SK-N-SH treated with all-trans-retinoic acid at 6 μM for 48 hours (cell line): ENCODE data around the gene IFIT5.

Experiments used
- ATAC-seq: fragments of 200-7000 bp; cut with Tn5 transposase; 3 replicates; pipeline ENCODE4 v1.9.1; 2020; ENCODE audit warnings: mild to moderate bottlenecking, moderate library complexity
- ARNTL ChIP-seq: fragments of 450-650 bp; formaldehyde crosslinking; IDR thresholded peaks from 2 replicates; pipeline ENCODE4 v1.5.0; 2020; ENCODE audit warnings: low read depth, mild to moderate bottlenecking, moderate library complexity, borderline replicate concordance
- BACH2 ChIP-seq: fragments of 250-450 bp; sonication (Bioruptor Pico); IDR thresholded peaks from 2 replicates; pipeline ENCODE4 v1.9.0; 2021; ENCODE audit warnings: mild to moderate bottlenecking, borderline replicate concordance
- CSDC2 ChIP-seq: fragments of 250-450 bp; sonication (Bioruptor Pico); IDR thresholded peaks from 2 replicates; pipeline ENCODE4 v1.5.0; 2020; ENCODE audit warnings: mild to moderate bottlenecking, moderate library complexity
- CSRNP3 ChIP-seq: fragments of 250-450 bp; sonication (Bioruptor Pico); IDR thresholded peaks from 2 replicates; pipeline ENCODE4 v1.5.1; 2021; ENCODE audit warnings: mild to moderate bottlenecking, moderate library complexity
- ESRRG ChIP-seq: fragments of 250-450 bp; sonication (Bioruptor Pico); IDR thresholded peaks from 2 replicates; pipeline ENCODE4 v1.6.1; 2021; ENCODE audit warnings: mild to moderate bottlenecking
- GLIS3 ChIP-seq: fragments of 250-450 bp; sonication (Bioruptor Pico); IDR thresholded peaks from 2 replicates; pipeline ENCODE4 v1.5.0; 2020; ENCODE audit warnings: mild to moderate bottlenecking, moderate library complexity
- ISL1 ChIP-seq: fragments of 250-450 bp; sonication (Bioruptor Pico); IDR thresholded peaks from 2 replicates; pipeline ENCODE4 v2.1.2; 2022; ENCODE audit warnings: mild to moderate bottlenecking, moderate library complexity
- OSR1 ChIP-seq: fragments of 250-450 bp; sonication (Bioruptor Pico); IDR thresholded peaks from 2 replicates; pipeline ENCODE4 v1.8.0; 2022; ENCODE audit warnings: moderate library complexity, mild to moderate bottlenecking, inconsistent platforms
- PATZ1 ChIP-seq: fragments of 250-450 bp; sonication (Bioruptor Pico); IDR thresholded peaks from 2 replicates; pipeline ENCODE4 v1.8.0; 2020; ENCODE audit warnings: mild to moderate bottlenecking, moderate library complexity, borderline replicate concordance
- POU6F1 ChIP-seq: fragments of 250-450 bp; sonication (Bioruptor Pico); IDR thresholded peaks from 2 replicates; pipeline ENCODE4 v1.8.0; 2021; ENCODE audit warnings: low read depth, mild to moderate bottlenecking, moderate library complexity, borderline replicate concordance
- PPARA ChIP-seq: fragments of 250-450 bp; sonication (Bioruptor Pico); IDR thresholded peaks from 2 replicates; pipeline ENCODE4 v1.5.0; 2020; ENCODE audit warnings: mild to moderate bottlenecking, borderline replicate concordance
- RARB ChIP-seq: fragments of 250-450 bp; sonication (Bioruptor Pico); IDR thresholded peaks from 2 replicates; pipeline ENCODE4 v1.8.0; 2021; ENCODE audit warnings: mild to moderate bottlenecking, moderate library complexity
- SNAI2 ChIP-seq: fragments of 250-450 bp; sonication (Bioruptor Pico); IDR thresholded peaks from 2 replicates; pipeline ENCODE4 v1.5.0; 2020; ENCODE audit warnings: mild to moderate bottlenecking, moderate library complexity
- TCF4 ChIP-seq: fragments of 250-450 bp; sonication (Bioruptor Pico); IDR thresholded peaks from 2 replicates; pipeline ENCODE4 v1.8.0; 2021; ENCODE audit warnings: mild to moderate bottlenecking, moderate library complexity, borderline replicate concordance
- TSHZ2 ChIP-seq: fragments of 250-450 bp; sonication (Bioruptor Pico); IDR thresholded peaks from 2 replicates; pipeline ENCODE4 v1.5.0; 2020; ENCODE audit warnings: mild to moderate bottlenecking, moderate library complexity
- ZC3H10 ChIP-seq: fragments of 250-450 bp; sonication (Bioruptor Pico); IDR thresholded peaks from 2 replicates; pipeline ENCODE4 v1.5.1; 2021; ENCODE audit warnings: mild to moderate bottlenecking, moderate library complexity
- ZFP3 ChIP-seq: fragments of 250-450 bp; sonication (Bioruptor Pico); IDR thresholded peaks from 2 replicates; pipeline ENCODE4 v1.5.0; 2020; ENCODE audit warnings: mild to moderate bottlenecking, moderate library complexity
- ZFP30 ChIP-seq: fragments of 450-650 bp; formaldehyde crosslinking; IDR thresholded peaks from 2 replicates; pipeline ENCODE4 v1.5.0; 2022; ENCODE audit warnings: mild to moderate bottlenecking, moderate library complexity
- ZNF565 ChIP-seq: fragments of 450-650 bp; formaldehyde crosslinking; conservative IDR thresholded peaks from 2 replicates; pipeline ENCODE4 v1.5.0; 2020; ENCODE audit warnings: low read depth, mild to moderate bottlenecking, moderate library complexity
- ZNF70 ChIP-seq: fragments of 450-650 bp; formaldehyde crosslinking; IDR thresholded peaks from 2 replicates; pipeline ENCODE4 v1.5.0; 2020; ENCODE audit warnings: mild to moderate bottlenecking, moderate library complexity

The IFIT5 gene

GRCh38 chr10:89395141-89395540, 19.2 kb upstream of the IFIT5 start (continued):
- TF ChIP-seq CSRNP3 (CRISPR knock-in tag) (no peak), ZC3H10 (CRISPR knock-in tag) (no peak)

- ATAC-seq = no peak
- no peak for TF ChIP-seq POU6F1 (CRISPR knock-in tag)
- TF ChIP-seq ISL1 (CRISPR knock-in tag) = no peak
- TF ChIP-seq ZFP3 (CRISPR knock-in tag) = no peak
- TF ChIP-seq CSDC2 (CRISPR knock-in tag) = no peak
- TF ChIP-seq ZNF70 = no peak
- no peak for TF ChIP-seq ARNTL
- no peak for TF ChIP-seq SNAI2 (CRISPR knock-in tag)
- TF ChIP-seq ZNF565 (CRISPR knock-in tag) = no peak
- no peak for TF ChIP-seq GLIS3
- TF ChIP-seq PPARA (CRISPR knock-in tag) = no peak
- TF ChIP-seq ESRRG (CRISPR knock-in tag) = no peak
- TF ChIP-seq BACH2 (CRISPR knock-in tag) = no peak
Observed at GRCh38 chr10:89398003-89398749, 16.2 kb upstream of the IFIT5 start.

GRCh38 chr10:89399956-89400355, 14.4 kb upstream of the IFIT5 start:
- ATAC-seq = no peak
- TF ChIP-seq ZFP3 (CRISPR knock-in tag) = no peak
- TF ChIP-seq RARB (CRISPR knock-in tag) = no peak
- TF ChIP-seq ARNTL = no peak
- TF ChIP-seq ZC3H10 (CRISPR knock-in tag) = no peak
- TF ChIP-seq GLIS3 = no peak
- no peak for TF ChIP-seq ESRRG (CRISPR knock-in tag)
- TF ChIP-seq POU6F1 (CRISPR knock-in tag) = no peak
- TF ChIP-seq CSRNP3 (CRISPR knock-in tag) = no peak
- no peak for TF ChIP-seq CSDC2 (CRISPR knock-in tag)

GRCh38 chr10:89403043-89403442, 11.3 kb upstream of the IFIT5 start:
- TF ChIP-seq BACH2 (CRISPR knock-in tag) (no peak), PATZ1 (CRISPR knock-in tag) (no peak), TSHZ2 (CRISPR knock-in tag) (no peak), ZFP30 (CRISPR knock-in tag) (no peak), SNAI2 (CRISPR knock-in tag) (no peak), TCF4 (CRISPR knock-in tag) (no peak), ESRRG (CRISPR knock-in tag) (no peak), OSR1 (no peak), GLIS3 (no peak), ZNF565 (CRISPR knock-in tag) (no peak), ISL1 (CRISPR knock-in tag) (no peak)
- TF ChIP-seq, all 23 proteins: peak for 0
- ATAC-seq = no peak
